Mesenchymal stem cell (in vitro differentiated cells and primary cell): ENCODE measurements around the gene EXOC3. TPM values are rescaled to one million over a fixed set of nuclear protein-coding genes. Genes with fewer than 3 reads are reported as not detected.

ENCODE experiments used
- DNase-seq: peaks from one replicate; pipeline ENCODE4 v3.0.0-alpha.2; 2013
- H2AFZ ChIP-seq: one replicate; pipeline ENCODE4 v1.6.1; 2013; ENCODE audit warnings: low read depth, mild to moderate bottlenecking, control low read depth, inconsistent platforms, low read length, moderate library complexity
- H2AK5ac ChIP-seq: 2 replicates; pipeline ENCODE4 v1.6.1; 2013; ENCODE audit warnings: low read length, moderate library complexity, mild to moderate bottlenecking, inconsistent platforms; ENCODE audit not compliant: severe bottlenecking
- H2BK120ac ChIP-seq: one replicate; pipeline ENCODE4 v1.6.1; 2013; ENCODE audit warnings: low read depth, mild to moderate bottlenecking, inconsistent platforms, low read length, moderate library complexity
- H2BK12ac ChIP-seq, 2 experiments: one replicate each; pipeline ENCODE4 v1.6.1; 2013; ENCODE audit warnings: inconsistent platforms in 2 of 2, low read length in 2 of 2, mild to moderate bottlenecking in 2 of 2, moderate library complexity in 2 of 2, control low read depth in 1 of 2
- H2BK15ac ChIP-seq: one replicate; pipeline ENCODE4 v1.6.1; 2013; ENCODE audit warnings: mild to moderate bottlenecking, low read depth, inconsistent platforms; ENCODE audit not compliant: poor library complexity, severe bottlenecking
- H2BK5ac ChIP-seq: 2 replicates; pipeline ENCODE4 v1.6.1; 2013; ENCODE audit warnings: low read depth, mild to moderate bottlenecking, low read length, control low read depth, inconsistent platforms; ENCODE audit not compliant: poor library complexity, severe bottlenecking
- H3K14ac ChIP-seq, 2 experiments: one replicate each; pipeline ENCODE4 v1.6.1; 2013; ENCODE audit warnings: inconsistent platforms in 2 of 2, low read length in 2 of 2, control low read depth in 1 of 2, mild to moderate bottlenecking in 1 of 2, moderate library complexity in 1 of 2
- H3K18ac ChIP-seq, 2 experiments: one replicate each; pipeline ENCODE4 v1.6.1; 2013; ENCODE audit warnings: inconsistent platforms in 2 of 2, low read length in 2 of 2, control low read depth in 1 of 2, low read depth in 1 of 2, mild to moderate bottlenecking in 1 of 2
- H3K23ac ChIP-seq, 2 experiments: one replicate each; pipeline ENCODE4 v1.6.1; 2013; ENCODE audit warnings: inconsistent platforms in 2 of 2, low read length in 2 of 2, mild to moderate bottlenecking in 2 of 2, moderate library complexity in 2 of 2, control low read depth in 1 of 2
- H3K27ac ChIP-seq: 2 replicates; pipeline ENCODE4 v1.5.1; 2013; ENCODE audit warnings: mild to moderate bottlenecking, moderate library complexity, low read length, control low read depth, inconsistent platforms; ENCODE audit not compliant: poor library complexity, severe bottlenecking
- H3K27me3 ChIP-seq, 2 experiments: 2 replicates each; pipeline versions ENCODE4 v1.6.1 to v1.7.0; 2013; ENCODE audit warnings: low read length in 2 of 2, mild to moderate bottlenecking in 2 of 2, moderate library complexity in 2 of 2, control low read depth in 1 of 2, inconsistent platforms in 1 of 2; ENCODE audit not compliant: control insufficient read depth in 1 of 2, insufficient read depth in 1 of 2
- H3K36me3 ChIP-seq, 2 experiments: 2 replicates each; pipeline versions ENCODE4 v1.6.1 to v1.7.0; 2013; ENCODE audit warnings: low read length in 2 of 2, control low read depth in 1 of 2, inconsistent platforms in 1 of 2, low read depth in 1 of 2, mild to moderate bottlenecking in 1 of 2; ENCODE audit not compliant: insufficient read depth in 2 of 2, control insufficient read depth in 1 of 2
- H3K4ac ChIP-seq, 2 experiments: one replicate each; pipeline ENCODE4 v1.6.1; 2013; ENCODE audit warnings: inconsistent platforms in 2 of 2, low read length in 2 of 2, mild to moderate bottlenecking in 2 of 2, moderate library complexity in 2 of 2, control low read depth in 1 of 2, low read depth in 1 of 2
- H3K4me1 ChIP-seq: 2 replicates; pipeline ENCODE4 v1.6.1; 2013; ENCODE audit warnings: low read depth, low read length, control low read depth; ENCODE audit not compliant: control insufficient read depth, insufficient read depth
- H3K4me2 ChIP-seq: 2 replicates; pipeline ENCODE4 v1.6.1; 2013; ENCODE audit warnings: low read length, mild to moderate bottlenecking, inconsistent platforms; ENCODE audit not compliant: poor library complexity, severe bottlenecking
- H3K4me3 ChIP-seq, 2 experiments: 2 replicates each; pipeline versions ENCODE4 v1.5.1 to v1.7.0; 2013; ENCODE audit warnings: low read length in 2 of 2, mild to moderate bottlenecking in 2 of 2, control low read depth in 1 of 2, low read depth in 1 of 2; ENCODE audit not compliant: insufficient read depth in 1 of 2
- H3K79me1 ChIP-seq: replicated peaks from 2 replicates; pipeline ENCODE4 v1.6.1; 2013; ENCODE audit warnings: mild to moderate bottlenecking, control low read depth, low read length, inconsistent platforms; ENCODE audit not compliant: poor library complexity, severe bottlenecking
- H3K9ac ChIP-seq: 2 replicates; pipeline ENCODE4 v1.7.0; 2013; ENCODE audit warnings: mild to moderate bottlenecking, low read length, moderate library complexity
- H3K9me3 ChIP-seq: 2 replicates; pipeline ENCODE4 v1.7.0; 2013; ENCODE audit warnings: mild to moderate bottlenecking, low read length; ENCODE audit not compliant: control insufficient read depth
- H4K8ac ChIP-seq: one replicate; pipeline ENCODE4 v1.6.1; 2013; ENCODE audit warnings: inconsistent platforms, mild to moderate bottlenecking, low read length, moderate library complexity
- H4K91ac ChIP-seq: one replicate; pipeline ENCODE4 v1.6.1; 2013; ENCODE audit warnings: mild to moderate bottlenecking, low read length, inconsistent platforms
- WGBS: methylation state at CpG from one replicate; pipeline ENCODE4 v1.1.7; 2013; ENCODE audit warnings: mixed read lengths; 5-methylcytosine and 5-hydroxymethylcytosine counted together
- polyA plus RNA-seq, 2 experiments: library from polyadenylated mRNA; stranded (reverse); fragments of 200-250 nt; gene quantifications; one replicate each; pipeline ENCODE4 v1.2.3, GENCODE V29; 2013

EXOC3 gene
- 24.3 TPM for polyA plus RNA-seq (2013, experiment 1 of 2)
- 23.1 TPM for polyA plus RNA-seq (2013, experiment 2 of 2)

DNA sequence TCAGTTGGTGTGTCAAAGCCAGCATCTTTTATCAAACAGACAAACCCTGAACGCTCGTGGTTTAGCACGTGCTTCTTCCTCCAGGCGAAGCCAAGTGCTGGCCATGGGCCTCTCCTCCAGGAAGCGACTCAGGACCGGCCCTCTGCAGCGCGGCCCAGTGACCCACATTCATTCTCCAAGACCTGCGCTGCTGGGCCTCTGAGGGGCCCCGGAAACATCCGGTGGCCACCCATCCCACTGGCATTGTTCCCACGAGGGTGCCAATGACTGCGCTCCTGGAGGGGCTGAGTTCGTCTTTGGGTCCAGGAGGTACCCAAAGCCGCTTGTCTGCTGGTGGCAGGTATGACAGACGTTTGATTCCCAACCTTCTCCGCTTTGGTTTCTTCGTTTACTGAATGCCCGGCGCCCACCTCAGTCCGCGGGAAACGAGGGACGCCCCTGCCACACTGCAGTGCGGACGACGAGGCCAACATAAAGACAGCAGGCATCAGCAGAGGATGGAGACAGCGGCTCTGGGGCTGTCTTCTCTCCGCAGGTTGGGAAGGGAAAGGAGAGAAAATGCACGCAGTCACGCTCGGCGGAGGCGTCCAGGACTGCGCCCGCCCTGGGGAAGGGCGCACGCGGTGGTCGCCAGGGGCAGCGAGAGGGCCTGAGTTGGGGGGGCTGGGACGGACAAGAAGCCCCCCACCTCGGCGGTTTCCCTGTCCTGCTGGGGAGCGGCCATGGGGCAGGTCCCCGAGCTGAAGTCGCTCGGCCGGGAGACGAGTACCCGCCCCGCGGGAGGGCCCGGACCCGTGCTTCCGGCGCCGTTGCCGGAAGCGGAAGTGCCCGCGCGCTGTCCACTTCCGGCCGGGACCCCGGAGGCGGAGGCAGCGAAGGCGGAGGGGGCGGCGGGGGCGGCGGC lies at the start of gene EXOC3:
Gene EXOC3 (plus strand): TSS at position 842 of the 904 bp plus-strand sequence. CDS start 3,030 bp downstream, outside the sequence.
- Histone ChIP-seq H3K14ac (peak within 1 kb of the TSS in 1 of 2 experiments; percentile 88), H3K4me1 (peaks cover 20% of the 10 kb centered on the region), H3K4me3 (peak within 1 kb of the TSS; percentile 93 to 99), H3K36me3 (peaks cover 17 to 22% of the 10 kb centered on the region in 2 experiments), H3K23ac (peak within 1 kb of the TSS in 1 of 2 experiments; percentile 95), H3K4ac (peak within 1 kb of the TSS; percentile 86 to 93), H3K4me2 (peak within 1 kb of the TSS; percentile 98), H3K9ac (peak within 1 kb of the TSS; percentile 92), H2BK120ac (peak within 1 kb of the TSS; percentile 77), H3K79me1 (peaks cover 33% of the 10 kb centered on the region), H4K91ac (peak within 1 kb of the TSS; percentile 92), H3K27ac (no peak within 1 kb of the TSS), H4K8ac (peak within 1 kb of the TSS; percentile 97), H2BK15ac (peak within 1 kb of the TSS; percentile 82), H2BK12ac (peak within 1 kb of the TSS in 1 of 2 experiments; percentile 78), H3K27me3 (no peaks in the 10 kb centered on the region), H3K9me3 (no peaks in the 10 kb centered on the region), H2AK5ac (peak within 1 kb of the TSS; percentile 11), H2AFZ (peak within 1 kb of the TSS; percentile 83), H3K18ac (peak within 1 kb of the TSS; percentile 87 to 97), H2BK5ac (no peak within 1 kb of the TSS)
- 9% methylated on average over 63 of the region's 73 CpGs for WGBS
- DNase-seq = peak; percentile 77

DNA sequence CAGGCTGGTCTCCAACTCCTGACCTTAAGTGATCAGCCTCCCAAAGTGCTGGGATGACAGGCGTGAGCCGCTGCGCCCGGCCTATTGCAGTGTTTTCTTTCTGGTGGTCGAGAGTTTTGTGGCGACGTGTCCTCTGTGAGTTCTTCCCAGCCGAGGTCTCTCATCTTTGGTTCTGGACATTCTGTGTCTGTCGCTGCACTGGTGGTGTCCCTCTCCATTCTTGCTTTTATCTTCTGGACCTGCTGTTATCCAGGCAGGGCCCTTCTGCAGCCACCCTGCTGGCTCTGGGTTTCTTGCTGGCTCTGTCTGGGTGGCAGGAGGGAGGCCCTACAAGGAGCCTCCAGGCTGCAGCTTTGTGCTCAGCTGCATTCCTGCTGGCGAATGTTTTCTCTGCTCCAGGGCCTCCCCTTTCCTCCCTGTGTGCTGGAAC lies 49.1 kb upstream of the EXOC3 start:
- peak; percentile 67 for DNase-seq
- Histone ChIP-seq H3K79me1 (no peaks in the 10 kb centered on the region), H3K27ac (peak overlapping the region; percentile 44), H3K36me3 (peaks cover 5 to 9% of the 10 kb centered on the region in 2 experiments), H2BK5ac (peak overlapping the region; percentile 58), H4K8ac (peak overlapping the region; percentile 84), H2AFZ (no peak overlapping the region), H4K91ac (peak overlapping the region; percentile 72), H3K4me2 (no peak overlapping the region), H3K4me1 (peaks cover 38% of the 10 kb centered on the region), H2BK12ac (peak overlapping the region in 1 of 2 experiments; percentile 84), H3K18ac (peak overlapping the region; percentile 52 to 91), H3K23ac (no peak overlapping the region), H2BK15ac (peak overlapping the region; percentile 29), H3K9ac (no peak overlapping the region), H3K4me3 (no peak overlapping the region), H3K14ac (peak overlapping the region in 1 of 2 experiments; percentile 79), H2BK120ac (no peak overlapping the region), H2AK5ac (peak overlapping the region; percentile 44), H3K4ac (peak overlapping the region in 1 of 2 experiments; percentile 97), H3K27me3 (no peaks in the 10 kb centered on the region), H3K9me3 (no peaks in the 10 kb centered on the region)
- 97% methylated on average over 9 of the region's 10 CpGs for WGBS

DNA sequence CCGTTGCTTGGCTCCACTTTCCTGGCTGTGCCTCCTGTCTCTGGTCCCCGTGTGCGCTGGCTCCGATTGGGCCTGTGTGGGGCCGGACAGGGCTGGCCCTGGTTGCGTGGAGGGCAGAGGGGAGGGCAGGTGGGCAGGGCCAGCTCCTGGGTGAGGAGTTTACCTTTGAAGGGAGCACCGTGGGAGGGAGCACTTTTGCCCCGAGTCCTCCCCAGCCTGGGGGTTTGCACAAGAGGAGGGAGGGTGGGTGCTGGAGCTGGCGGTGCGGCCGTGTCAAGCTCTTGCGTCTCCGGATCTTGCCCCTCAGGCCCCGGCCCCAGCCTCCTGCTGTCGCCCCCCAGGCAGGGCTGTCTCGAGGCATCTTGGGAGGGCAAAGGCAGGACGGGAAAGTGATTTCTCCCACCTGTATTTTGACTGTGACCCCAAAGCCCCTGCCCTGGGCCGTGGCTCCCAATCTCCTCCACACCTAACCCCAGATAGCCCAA lies 48.3 kb upstream of the EXOC3 start:
- Histone ChIP-seq H2BK12ac (peak overlapping the region; percentile 81 to 94), H3K27me3 (no peaks in the 10 kb centered on the region), H3K4me3 (no peak overlapping the region), H3K36me3 (peaks cover 0 to 7% of the 10 kb centered on the region in 2 experiments), H3K4ac (peak overlapping the region; percentile 67 to 95), H3K27ac (peak overlapping the region; percentile 89), H3K79me1 (no peaks in the 10 kb centered on the region), H3K14ac (peak overlapping the region in 1 of 2 experiments; percentile 72), H2AK5ac (peak overlapping the region; percentile 24), H4K91ac (peak overlapping the region; percentile 99), H4K8ac (peak overlapping the region; percentile 100), H3K23ac (no peak overlapping the region), H3K9ac (peak overlapping the region; percentile 83), H2BK5ac (peak overlapping the region; percentile 25), H3K4me1 (peaks cover 45% of the 10 kb centered on the region), H3K18ac (peak overlapping the region; percentile 88 to 98), H3K4me2 (no peak overlapping the region), H2BK15ac (peak overlapping the region; percentile 92), H3K9me3 (no peaks in the 10 kb centered on the region), H2BK120ac (peak overlapping the region; percentile 96), H2AFZ (no peak overlapping the region)
- DNase-seq = no peak
- WGBS = 88% methylated on average over 17 of the region's 18 CpGs
